K562 (cell line): ENCODE data around the gene PRSS50. TPM values are rescaled to one million over a fixed set of nuclear protein-coding genes. Genes with fewer than 3 reads are reported as not detected.

Source experiments
- FOXA1 ChIP-seq: fragments of 450-650 bp; IDR thresholded peaks from 2 replicates; pipeline ENCODE4 v1.6.1; 2016; ENCODE audit warnings: mild to moderate bottlenecking, borderline replicate concordance
- GMEB1 ChIP-seq: fragments of 250-450 bp; sonication (Bioruptor Pico); IDR thresholded peaks from 2 replicates; pipeline ENCODE4 v1.4.0; 2020; ENCODE audit warnings: mild to moderate bottlenecking
- GTF2A2 ChIP-seq: IDR thresholded peaks from 2 replicates; pipeline ENCODE4 v1.6.1; 2016; ENCODE audit warnings: mild to moderate bottlenecking, missing genetic modification characterization, missing compliant biosample characterization
- HCFC1 ChIP-seq: IDR thresholded peaks from 2 replicates; pipeline ENCODE4 v1.6.1; 2012; ENCODE audit warnings: low read depth, low read length, improper control_type of control experiment
- HINFP ChIP-seq: fragments of 450-650 bp; conservative IDR thresholded peaks from 2 replicates; pipeline ENCODE4 v1.6.1; 2016; ENCODE audit warnings: missing genetic modification characterization, low read depth, mild to moderate bottlenecking, control low read depth, missing compliant biosample characterization
- JUN ChIP-seq, 2 experiments: sonication (generic) in 1 of 2; formaldehyde crosslinking in 1 of 2; IDR thresholded peaks; 2 replicates each; pipeline versions ENCODE4 v1.6.1 to v1.8.0; 2012 to 2022; ENCODE audit warnings: borderline replicate concordance in 2 of 2, mild to moderate bottlenecking in 2 of 2, improper control_type of control experiment in 1 of 2, low read depth in 1 of 2, low read length in 1 of 2, missing genetic modification reagents in 1 of 2
- JUNB ChIP-seq: fragments of 450-650 bp; formaldehyde crosslinking; conservative IDR thresholded peaks from 2 replicates; pipeline ENCODE4 v1.4.0; 2020; ENCODE audit warnings: mild to moderate bottlenecking
- JUND ChIP-seq, 2 experiments: IDR thresholded peaks; 2 replicates in 1 of 2; 3 replicates in 1 of 2; pipeline ENCODE4 v1.6.1; 2011; ENCODE audit warnings: borderline replicate concordance in 2 of 2, low read depth in 2 of 2, low read length in 2 of 2, improper control_type of control experiment in 1 of 2, missing biosample characterization in 1 of 2, missing genetic modification characterization in 1 of 2, missing genetic modification reagents in 1 of 2
- SLC30A9 ChIP-seq: fragments of 250-450 bp; sonication (Bioruptor Pico); IDR thresholded peaks from 2 replicates; pipeline ENCODE4 v1.8.0; 2022; ENCODE audit warnings: mild to moderate bottlenecking, moderate library complexity
- SMAD2 ChIP-seq: fragments of 150-350 bp; IDR thresholded peaks from 2 replicates; pipeline ENCODE4 v1.6.1; 2014; ENCODE audit warnings: low read depth, mild to moderate bottlenecking, low read length
- SMC3 ChIP-seq: conservative IDR thresholded peaks from 2 replicates; pipeline ENCODE4 v1.6.1; 2011; ENCODE audit warnings: low read depth, low read length, improper control_type of control experiment; ENCODE audit not compliant: insufficient read depth
- ZBTB49 ChIP-seq: sonication (generic); formaldehyde crosslinking; IDR thresholded peaks from 2 replicates; pipeline ENCODE4 v1.8.0; 2022; ENCODE audit warnings: missing genetic modification reagents, mild to moderate bottlenecking, borderline replicate concordance
- ZNF140 ChIP-seq: fragments of 250-450 bp; sonication (Bioruptor Pico); IDR thresholded peaks from 2 replicates; pipeline ENCODE4 v1.8.0; 2021; ENCODE audit warnings: moderate library complexity, mild to moderate bottlenecking, inconsistent platforms
- ZNF165 ChIP-seq: fragments of 250-450 bp; sonication (Bioruptor Pico); IDR thresholded peaks from 2 replicates; pipeline ENCODE4 v1.4.0; 2020; ENCODE audit warnings: borderline replicate concordance
- ZNF175 ChIP-seq: fragments of 200-800 bp; sonication (Bioruptor generic); IDR thresholded peaks from 2 replicates; pipeline ENCODE4 v1.6.1; 2016; ENCODE audit warnings: low read depth, mild to moderate bottlenecking, missing genetic modification characterization, missing compliant biosample characterization
- ZNF24 ChIP-seq: fragments of 450-650 bp; IDR thresholded peaks from 2 replicates; pipeline ENCODE4 v1.6.1; 2016
- ZNF561 ChIP-seq: fragments of 450-650 bp; formaldehyde crosslinking; conservative IDR thresholded peaks from 2 replicates; pipeline ENCODE4 v1.4.0; 2020; ENCODE audit warnings: mild to moderate bottlenecking, moderate library complexity
- ZNF766 ChIP-seq: fragments of 200-800 bp; sonication (Bioruptor generic); conservative IDR thresholded peaks from 2 replicates; pipeline ENCODE4 v1.6.1; 2016; ENCODE audit warnings: missing genetic modification characterization, missing compliant biosample characterization
- polyA plus RNA-seq, 8 experiments: library from polyadenylated mRNA; depleted of rRNA in 4 of 8; stranded (reverse) in 5 of 8; unstranded in 3 of 8; fragments of >200 nt; fragmentation: Nextera tagmentation in 2 of 8; fragmentation: Illumina TruSeq in 1 of 8; extraction: Ambion mirVana in 2 of 8; extraction: Trizol in 1 of 8; gene quantifications; 2 replicates each; pipeline versions ENCODE4 v1.2.1 to v1.2.3, GENCODE V29; 2011 to 2014; ENCODE audit warnings: inconsistent platforms in 1 of 8, missing spikeins in 1 of 8
- total RNA-seq, 7 experiments: library from RNA; depleted of rRNA in 6 of 7; stranded (reverse); fragments of >200 nt in 6 of 7; fragmentation: Illumina TruSeq in 2 of 7; extraction: Trizol in 2 of 7; gene quantifications; 2 replicates each; pipeline versions ENCODE4 v1.2.1 to v1.2.3, GENCODE V29; 2011 to 2021; ENCODE audit warnings: low replicate concordance in 1 of 7
- TF ChIP-seq, protein P1 (sequence below): fragments of 250-450 bp; sonication (Bioruptor Pico); IDR thresholded peaks from 2 replicates; pipeline ENCODE4 v1.5.0; 2022; ENCODE audit warnings: mild to moderate bottlenecking

PRSS50 gene
- total and polyA plus RNA-seq, 9 of the 15 experiments (the other 6 are each of a cell fraction or from before 2014, with no cell fraction given): 0.01 TPM; not detected in 8

DNA sequence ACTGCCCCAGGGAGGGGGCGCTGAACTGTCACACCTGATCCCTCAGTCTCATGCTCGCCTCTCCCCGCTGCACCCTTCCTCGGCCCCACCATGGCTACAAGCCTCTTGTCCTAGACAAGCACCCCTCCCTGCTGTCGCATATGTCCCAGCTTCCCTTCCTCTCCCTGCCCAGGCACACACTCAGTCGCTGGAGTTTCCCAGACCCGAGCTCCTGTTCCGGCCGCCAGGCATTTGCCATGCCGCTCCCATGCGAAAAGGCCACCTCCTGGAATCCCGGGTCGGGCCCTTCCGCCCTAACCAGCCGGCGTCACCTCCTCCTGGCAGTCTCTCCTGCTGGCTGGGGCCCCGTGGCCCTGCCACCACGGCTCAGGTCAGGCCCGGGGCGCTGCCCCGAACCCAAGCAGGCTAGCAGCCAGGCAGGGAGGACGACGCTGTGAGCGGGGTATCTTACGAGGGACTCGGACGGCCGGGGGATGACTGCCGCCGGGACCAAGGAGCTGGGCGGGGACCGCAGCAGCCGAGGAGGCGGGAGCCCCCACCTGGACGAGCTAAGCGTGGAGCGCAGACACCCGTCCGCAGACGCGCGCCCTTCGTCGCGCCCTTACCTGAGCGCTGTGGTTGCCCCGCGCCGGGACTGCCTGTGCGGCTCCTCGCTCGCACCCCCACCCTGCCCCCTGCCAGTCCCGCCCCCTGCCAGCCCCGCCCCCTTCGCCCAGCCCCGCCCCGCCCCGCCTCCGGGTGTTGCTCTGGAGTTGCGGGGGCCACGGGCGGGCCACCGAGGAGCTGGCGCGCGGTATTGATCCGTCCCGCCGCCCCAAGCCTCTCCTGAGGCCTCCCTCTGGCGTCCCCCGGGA is 24.4 kb downstream of the PRSS50 start, which contains the start of gene ALS2CL (continued):
- no peak for TF ChIP-seq GTF2A2 (tag)
- no peak for TF ChIP-seq JUND (IDR thresholded peaks at IDR 0.05; ENCODE audit: borderline replicate concordance, low read depth, low read length)
- no peak for TF ChIP-seq JUND (tag; IDR thresholded peaks at IDR 0.05; ENCODE audit: borderline replicate concordance, low read depth, low read length)
- no peak for TF ChIP-seq ZNF561 (CRISPR knock-in tag)
- no peak for TF ChIP-seq SMC3
- TF ChIP-seq ZNF24: no peak
- no peak for TF ChIP-seq ZNF766
- no peak for TF ChIP-seq ZBTB49
- TF ChIP-seq JUN (IDR thresholded peaks at IDR 0.05; ENCODE audit: borderline replicate concordance, low read depth, low read length): no peak
- no peak for TF ChIP-seq JUN (CRISPR knock-in tag; IDR thresholded peaks at IDR 0.05; ENCODE audit: borderline replicate concordance)
- no peak for TF ChIP-seq JUNB (CRISPR knock-in tag)
- TF ChIP-seq FOXA1: no peak
- TF ChIP-seq, protein P1, sequence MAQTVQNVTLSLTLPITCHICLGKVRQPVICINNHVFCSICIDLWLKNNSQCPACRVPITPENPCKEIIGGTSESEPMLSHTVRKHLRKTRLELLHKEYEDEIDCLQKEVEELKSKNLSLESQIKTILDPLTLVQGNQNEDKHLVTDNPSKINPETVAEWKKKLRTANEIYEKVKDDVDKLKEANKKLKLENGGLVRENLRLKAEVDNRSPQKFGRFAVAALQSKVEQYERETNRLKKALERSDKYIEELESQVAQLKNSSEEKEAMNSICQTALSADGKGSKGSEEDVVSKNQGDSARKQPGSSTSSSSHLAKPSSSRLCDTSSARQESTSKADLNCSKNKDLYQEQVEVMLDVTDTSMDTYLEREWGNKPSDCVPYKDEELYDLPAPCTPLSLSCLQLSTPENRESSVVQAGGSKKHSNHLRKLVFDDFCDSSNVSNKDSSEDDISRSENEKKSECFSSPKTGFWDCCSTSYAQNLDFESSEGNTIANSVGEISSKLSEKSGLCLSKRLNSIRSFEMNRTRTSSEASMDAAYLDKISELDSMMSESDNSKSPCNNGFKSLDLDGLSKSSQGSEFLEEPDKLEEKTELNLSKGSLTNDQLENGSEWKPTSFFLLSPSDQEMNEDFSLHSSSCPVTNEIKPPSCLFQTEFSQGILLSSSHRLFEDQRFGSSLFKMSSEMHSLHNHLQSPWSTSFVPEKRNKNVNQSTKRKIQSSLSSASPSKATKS: no peak
- TF ChIP-seq HINFP (tag): no peak
- TF ChIP-seq HCFC1: no peak
- TF ChIP-seq ZNF165: no peak
- TF ChIP-seq SMAD2: no peak
- TF ChIP-seq SLC30A9 (CRISPR knock-in tag): no peak
- TF ChIP-seq ZNF175 (CRISPR knock-in tag): no peak
- TF ChIP-seq ZNF140 (CRISPR knock-in tag): no peak
- TF ChIP-seq GMEB1 (CRISPR knock-in tag): no peak
